NCI-H345 treated with DMSO at 0.1 percent for 48 hours (cell line): Measurements from ENCODE around the gene SRP14.
A peak's percentile ranks its signal among the peaks of the same experiment; 100 is the strongest.
"Not testable (repeated sequence)": the region's sequence is repeated elsewhere in the genome, so short reads cannot be mapped to it uniquely, and the experiment has no call there.

Experiments used
- DNase-seq: peaks from one replicate; lab custom pipeline; 2025; ENCODE audit not compliant: unreplicated experiment; lab: John Stamatoyannopoulos, UW

Gene SRP14

GRCh38 chr15:40051616-40052415 is 12.8 kb upstream of the SRP14 start:
- DNase-seq: no peak

GRCh38 chr15:40050788-40051470 is 11.9 kb upstream of the SRP14 start:
- DNase-seq: no peak

DNA sequence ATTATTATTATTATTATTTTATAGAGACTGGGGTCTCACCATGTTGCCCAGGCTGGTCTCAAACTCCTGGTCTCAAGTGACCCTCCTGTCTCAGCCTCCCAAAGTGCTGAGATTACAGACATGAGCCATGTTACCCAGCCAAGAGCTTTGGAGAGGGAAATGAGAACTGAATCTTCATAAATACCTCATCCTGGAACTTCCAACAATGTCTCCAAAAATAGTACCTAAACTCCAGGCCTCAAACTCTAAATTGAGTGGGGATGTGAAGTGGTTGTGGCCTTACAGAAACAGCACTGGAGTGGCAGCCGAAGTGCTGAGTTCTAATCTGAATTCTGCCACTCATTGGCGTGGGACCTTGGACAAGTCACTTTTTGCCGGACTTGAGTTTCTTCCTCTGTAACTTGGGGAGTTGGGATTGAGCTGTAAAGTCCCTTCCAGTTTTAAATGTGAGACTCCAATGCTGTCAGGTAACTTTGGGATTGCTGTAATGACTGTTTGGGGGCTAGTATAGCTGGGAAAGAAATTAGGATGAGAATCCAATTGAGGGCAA is 10.0 kb upstream of the SRP14 start:
- no peak for DNase-seq

DNA sequence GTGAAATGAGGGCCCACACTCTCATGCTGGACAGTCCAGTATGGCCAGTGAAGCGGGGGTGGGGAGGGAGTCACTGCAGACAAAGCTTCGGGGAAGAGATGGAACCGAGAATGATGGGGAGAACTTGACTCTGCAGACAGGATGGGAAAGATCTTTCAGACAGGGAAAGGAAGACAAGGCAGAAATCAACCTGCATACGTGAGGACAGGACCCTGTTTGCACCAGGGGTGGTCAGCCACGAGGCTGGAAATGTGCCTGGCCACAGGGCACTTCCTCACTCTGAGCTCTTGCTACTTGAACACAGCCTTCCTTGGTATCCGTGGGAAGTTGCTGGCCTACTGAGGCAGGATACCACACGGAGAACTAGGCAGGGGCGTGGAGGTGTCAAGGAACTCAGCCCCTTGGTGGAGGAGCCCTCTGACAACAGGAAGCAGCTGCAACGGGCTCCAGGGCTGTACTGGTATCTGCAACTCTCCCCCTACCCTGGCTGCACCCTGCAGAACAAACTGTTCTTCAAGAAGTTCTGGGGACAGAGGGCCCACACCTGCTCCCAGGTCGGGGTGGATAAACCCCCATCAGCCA is 9.3 kb upstream of the SRP14 start:
- no peak for DNase-seq

DNA sequence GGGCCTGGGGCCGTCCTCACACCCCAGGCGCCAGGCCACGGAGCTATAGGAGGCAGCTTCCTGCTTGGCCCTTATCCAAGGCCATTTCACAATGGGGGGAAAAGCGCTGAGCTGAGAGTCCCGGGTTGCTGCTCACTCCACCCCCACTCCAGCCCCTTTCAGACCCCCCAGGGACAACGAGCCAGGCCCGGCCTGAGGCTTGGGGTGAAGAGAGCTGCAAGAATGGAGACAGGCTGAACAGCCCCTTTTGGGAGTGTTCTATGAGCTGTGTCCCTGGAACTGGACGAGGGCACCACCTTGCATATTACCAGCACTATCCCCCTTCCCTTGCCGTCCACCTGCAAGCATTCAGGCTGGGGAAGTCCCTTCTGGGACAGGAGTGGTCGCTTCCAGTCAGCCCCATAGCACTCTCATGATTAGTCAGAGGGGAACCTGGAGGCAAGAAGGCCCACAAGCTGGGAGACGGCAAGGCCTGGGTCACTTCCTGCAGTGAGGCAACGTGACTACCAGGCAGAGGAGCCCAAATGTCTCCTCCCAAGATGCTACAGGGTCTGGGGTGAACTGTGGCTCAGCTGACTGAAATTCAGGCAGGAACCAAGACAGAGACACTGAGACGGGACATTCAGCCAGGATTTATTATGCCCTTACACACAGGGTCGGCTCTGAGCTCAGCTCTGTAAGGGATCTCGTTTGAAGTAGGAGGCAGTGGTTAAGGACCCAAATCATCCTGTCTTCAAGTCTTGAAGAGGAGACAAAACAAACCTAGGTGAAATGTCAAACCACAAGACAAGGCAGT is 8.6 kb upstream of the SRP14 start:
- peak; percentile 9 for DNase-seq

GRCh38 chr15:40046721-40047414 is 7.9 kb upstream of the SRP14 start:
- no peak for DNase-seq

GRCh38 chr15:40045572-40046217 is 6.7 kb upstream of the SRP14 start:
- DNase-seq: no peak

DNA sequence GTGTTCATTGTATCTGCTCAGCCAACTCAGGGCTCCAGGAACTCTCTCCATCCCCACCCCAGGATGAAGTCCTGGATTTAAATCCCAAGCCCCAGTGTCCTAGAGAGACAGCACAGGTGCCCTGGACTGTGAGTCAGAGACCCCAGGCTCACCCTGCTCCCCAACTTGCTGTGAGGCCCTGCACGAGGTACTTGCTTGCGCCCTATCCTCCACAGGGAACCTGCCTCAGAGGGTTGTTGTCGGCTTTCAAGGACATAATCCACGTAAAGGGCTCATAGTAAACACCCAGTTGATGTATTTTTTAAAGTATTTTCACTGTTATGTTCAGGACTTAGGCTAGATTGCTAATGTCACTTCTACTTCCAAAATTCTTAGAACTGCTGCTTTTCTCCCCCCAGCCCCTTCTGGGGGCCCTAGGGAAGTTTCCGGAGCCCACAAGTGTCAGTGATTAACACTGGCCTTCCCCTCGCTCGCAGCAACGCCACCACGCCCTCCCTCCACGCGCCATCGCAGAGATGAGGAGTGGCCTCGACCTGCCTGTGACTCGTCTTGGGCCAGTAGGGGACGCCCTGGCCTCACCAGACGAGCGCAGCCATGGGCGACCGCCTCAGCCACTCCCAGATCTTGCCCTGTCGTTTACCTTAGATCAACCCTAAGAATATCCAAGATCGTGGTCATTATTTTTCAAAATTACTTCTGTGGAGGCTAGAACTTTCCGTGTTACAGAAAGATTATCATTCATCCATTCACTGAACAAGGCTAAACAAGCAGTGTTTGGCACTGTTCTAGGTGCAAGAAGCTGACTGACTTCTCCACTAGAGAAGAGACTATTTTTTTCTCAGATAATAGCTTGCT is 6.0 kb upstream of the SRP14 start:
- DNase-seq: peak; percentile 51

DNA sequence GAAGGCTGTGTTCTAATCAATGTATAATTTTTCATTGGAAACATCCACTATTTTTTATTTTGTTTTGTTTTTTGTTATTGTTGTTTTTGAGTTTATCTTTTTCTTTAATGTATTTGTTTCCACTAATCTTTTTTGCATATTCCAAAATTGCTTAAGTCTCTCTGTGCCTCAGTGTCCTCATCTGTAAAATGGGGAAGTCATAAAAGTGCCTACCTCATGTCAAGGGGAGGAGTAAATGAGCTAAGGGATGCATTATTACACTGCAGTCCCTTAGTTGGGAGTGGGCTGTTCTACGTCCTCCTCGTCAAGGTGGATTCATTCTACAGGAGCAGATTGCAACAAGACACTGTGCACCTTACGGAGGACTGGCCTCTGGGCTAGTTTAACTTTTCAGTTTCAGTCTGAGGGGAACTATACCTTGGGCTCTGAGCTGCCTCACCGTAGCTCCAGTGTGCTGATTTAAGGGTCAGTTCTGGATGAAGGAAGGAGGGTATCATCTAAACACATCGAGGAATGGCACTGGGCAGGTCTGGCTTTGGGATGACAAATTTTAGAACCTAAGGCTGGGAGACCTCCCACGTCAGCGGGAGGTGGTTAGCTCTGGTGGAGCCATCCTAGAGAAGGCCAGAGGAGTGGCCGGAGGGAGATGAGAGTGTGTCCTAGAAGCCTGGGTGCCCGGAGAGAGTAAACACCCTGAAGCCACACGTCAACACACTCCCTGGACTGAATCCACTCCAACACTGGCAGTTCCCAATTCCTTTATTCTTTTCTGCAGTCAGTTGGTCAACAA is 5.1 kb upstream of the SRP14 start:
- no peak for DNase-seq

GRCh38 chr15:40042791-40043320 is 3.9 kb upstream of the SRP14 start:
- no peak for DNase-seq

DNA sequence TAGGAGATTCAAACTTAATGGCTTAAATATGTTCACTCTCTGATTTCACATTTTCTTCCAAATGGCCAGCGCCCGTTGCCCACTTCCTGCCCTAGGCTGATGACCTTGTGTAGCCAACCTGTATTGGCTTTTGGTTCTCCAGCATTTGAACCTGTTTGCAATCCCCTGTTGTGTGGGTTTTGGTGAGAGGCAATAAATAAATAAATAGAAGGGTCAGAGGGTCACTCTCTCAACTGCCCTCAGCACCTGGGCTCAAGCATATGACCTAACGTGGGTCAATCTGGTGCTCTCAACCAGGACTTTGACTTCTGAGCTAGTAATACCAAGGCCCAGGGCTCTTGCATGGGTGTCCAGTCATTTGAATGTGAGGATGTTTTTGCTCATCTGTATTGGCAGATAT is 1.8 kb upstream of the SRP14 start:
- DNase-seq: no peak

- no peak for DNase-seq
These were observed 1.3 kb upstream of the SRP14 start for GRCh38 chr15:40040293-40040635.

DNA sequence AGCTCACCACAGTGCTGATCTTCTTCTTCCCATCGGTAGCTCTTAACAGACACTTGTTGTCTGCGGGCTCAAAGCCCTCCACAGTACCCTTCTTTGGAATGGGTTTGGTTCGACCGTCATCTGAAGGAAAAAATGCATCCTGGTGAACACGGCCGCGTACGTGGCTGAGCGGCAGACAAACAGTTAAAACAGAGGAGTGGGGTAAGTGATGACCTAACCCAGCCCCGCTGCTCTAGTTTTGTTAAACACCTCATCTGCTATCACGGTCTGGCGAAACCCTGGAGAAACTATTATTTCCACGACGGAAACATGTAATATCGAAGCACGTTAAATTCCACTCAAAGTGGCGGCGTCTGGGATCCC is 725 bp downstream of the SRP14 start:
- DNase-seq: no peak

- no peak for DNase-seq
These were observed 1.3 kb downstream of the SRP14 start for GRCh38 chr15:40037721-40038120.

- not testable (repeated sequence) for DNase-seq
These were observed 3.8 kb downstream of the SRP14 start for GRCh38 chr15:40035182-40035581.

DNA sequence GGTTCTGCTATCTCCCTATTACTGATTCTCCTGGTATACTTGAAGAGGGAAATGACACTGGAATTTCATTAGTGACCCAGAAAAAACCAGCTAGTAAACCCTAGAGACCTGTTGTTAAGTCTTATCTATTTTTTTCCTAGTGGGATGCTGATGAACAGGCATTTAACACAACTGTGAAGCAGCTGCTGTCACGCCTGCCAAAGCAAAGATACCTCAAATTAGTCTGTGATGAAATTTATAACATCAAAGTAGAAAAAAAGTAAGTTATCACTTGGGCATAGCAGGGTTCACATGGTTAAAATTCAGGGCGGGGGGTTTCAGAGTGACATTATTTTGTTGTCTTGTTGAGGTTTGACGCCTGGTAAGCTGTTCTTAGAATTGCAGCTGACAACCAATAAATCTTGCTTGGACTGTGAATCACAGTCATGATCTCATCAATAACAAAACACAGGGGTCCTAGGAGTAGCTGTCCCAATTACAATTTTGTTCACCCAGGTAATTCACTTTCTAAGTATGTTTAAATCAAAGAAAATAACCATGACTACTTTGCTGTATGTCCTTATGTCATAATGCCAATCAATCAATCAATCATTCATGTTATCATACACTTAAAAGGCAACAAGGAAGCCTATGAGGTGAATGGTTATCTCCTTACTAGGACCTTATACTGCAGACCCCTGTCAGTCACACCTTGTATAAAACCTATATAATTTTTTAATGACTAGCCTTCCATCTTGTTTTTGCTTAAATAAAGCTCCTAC is 4.6 kb downstream of the SRP14 start:
- no peak for DNase-seq

GRCh38 chr15:40032125-40032839 is 6.7 kb downstream of the SRP14 start:
- no peak for DNase-seq
